Hepatic stellate cell (primary cell): Measurements from ENCODE around the gene CD177.
"Not testable (repeated sequence)": the region's sequence is repeated elsewhere in the genome, so short reads cannot be mapped to it uniquely, and the experiment has no call there.

Source experiments
- DNase-seq: peaks from one replicate; pipeline ENCODE4 v3.0.0; 2011; ENCODE audit warnings: low spot score

The CD177 gene

GRCh38 chr19:43380771-43381386 is 27.4 kb downstream of the CD177 start:
- DNase-seq: no peak

GRCh38 chr19:43382586-43383216 is 29.2 kb downstream of the CD177 start:
- DNase-seq: not testable (repeated sequence)

GRCh38 chr19:43383254-43383653 is 29.8 kb downstream of the CD177 start:
- not testable (repeated sequence) for DNase-seq

GRCh38 chr19:43383759-43384158 is 30.3 kb downstream of the CD177 start:
- DNase-seq: not testable (repeated sequence)

GRCh38 chr19:43390903-43391551 is 37.5 kb downstream of the CD177 start:
- DNase-seq: not testable (repeated sequence)

- DNase-seq: not testable (repeated sequence)
Observed at GRCh38 chr19:43391552-43391935, 38.1 kb downstream of the CD177 start.

- DNase-seq: not testable (repeated sequence)
Observed at GRCh38 chr19:43393501-43393900, 40.0 kb downstream of the CD177 start.

GRCh38 chr19:43395561-43395960 is 42.1 kb downstream of the CD177 start:
- DNase-seq: no peak

GRCh38 chr19:43406297-43406696 is 52.8 kb downstream of the CD177 start:
- DNase-seq: no peak

GRCh38 chr19:43407416-43408005 is 54.0 kb downstream of the CD177 start:
- no peak for DNase-seq

GRCh38 chr19:43408043-43408442 is 54.6 kb downstream of the CD177 start:
- DNase-seq: no peak

- no peak for DNase-seq
Observed at GRCh38 chr19:43409415-43409814, 55.9 kb downstream of the CD177 start.

- DNase-seq: no peak
Observed at GRCh38 chr19:43412441-43412840, 59.0 kb downstream of the CD177 start.
